Measurements from ENCODE around the gene ASB15. TPM values are rescaled to one million over a fixed set of nuclear protein-coding genes. Genes with fewer than 3 reads are reported as not detected.

The ASB15 gene
- total and polyA plus RNA-seq, 2 of the 8 experiments (the other 6 are each of a cell fraction or from before 2014, with no cell fraction given) = not detected

DNA sequence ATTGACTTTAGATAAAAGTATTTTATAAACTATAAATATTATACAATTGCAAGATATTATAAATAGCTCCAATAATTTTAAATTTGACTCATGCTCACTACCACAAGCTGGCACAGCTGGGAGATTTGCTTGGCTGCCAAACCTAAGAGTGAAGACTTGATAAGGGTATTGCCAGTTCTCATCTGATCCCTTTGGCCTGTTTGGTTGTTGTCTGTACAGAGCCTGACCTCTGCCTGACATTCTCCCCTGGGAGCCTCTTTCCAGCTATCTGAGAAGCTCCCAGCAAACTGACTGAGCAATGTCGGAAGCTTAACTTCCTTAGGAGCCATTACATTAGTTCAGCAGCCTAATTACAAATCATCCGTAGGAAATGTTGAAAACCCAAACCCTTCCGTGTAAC lies 43.9 kb downstream of the ASB15 start (continued):
- TF ChIP-seq, protein P1, sequence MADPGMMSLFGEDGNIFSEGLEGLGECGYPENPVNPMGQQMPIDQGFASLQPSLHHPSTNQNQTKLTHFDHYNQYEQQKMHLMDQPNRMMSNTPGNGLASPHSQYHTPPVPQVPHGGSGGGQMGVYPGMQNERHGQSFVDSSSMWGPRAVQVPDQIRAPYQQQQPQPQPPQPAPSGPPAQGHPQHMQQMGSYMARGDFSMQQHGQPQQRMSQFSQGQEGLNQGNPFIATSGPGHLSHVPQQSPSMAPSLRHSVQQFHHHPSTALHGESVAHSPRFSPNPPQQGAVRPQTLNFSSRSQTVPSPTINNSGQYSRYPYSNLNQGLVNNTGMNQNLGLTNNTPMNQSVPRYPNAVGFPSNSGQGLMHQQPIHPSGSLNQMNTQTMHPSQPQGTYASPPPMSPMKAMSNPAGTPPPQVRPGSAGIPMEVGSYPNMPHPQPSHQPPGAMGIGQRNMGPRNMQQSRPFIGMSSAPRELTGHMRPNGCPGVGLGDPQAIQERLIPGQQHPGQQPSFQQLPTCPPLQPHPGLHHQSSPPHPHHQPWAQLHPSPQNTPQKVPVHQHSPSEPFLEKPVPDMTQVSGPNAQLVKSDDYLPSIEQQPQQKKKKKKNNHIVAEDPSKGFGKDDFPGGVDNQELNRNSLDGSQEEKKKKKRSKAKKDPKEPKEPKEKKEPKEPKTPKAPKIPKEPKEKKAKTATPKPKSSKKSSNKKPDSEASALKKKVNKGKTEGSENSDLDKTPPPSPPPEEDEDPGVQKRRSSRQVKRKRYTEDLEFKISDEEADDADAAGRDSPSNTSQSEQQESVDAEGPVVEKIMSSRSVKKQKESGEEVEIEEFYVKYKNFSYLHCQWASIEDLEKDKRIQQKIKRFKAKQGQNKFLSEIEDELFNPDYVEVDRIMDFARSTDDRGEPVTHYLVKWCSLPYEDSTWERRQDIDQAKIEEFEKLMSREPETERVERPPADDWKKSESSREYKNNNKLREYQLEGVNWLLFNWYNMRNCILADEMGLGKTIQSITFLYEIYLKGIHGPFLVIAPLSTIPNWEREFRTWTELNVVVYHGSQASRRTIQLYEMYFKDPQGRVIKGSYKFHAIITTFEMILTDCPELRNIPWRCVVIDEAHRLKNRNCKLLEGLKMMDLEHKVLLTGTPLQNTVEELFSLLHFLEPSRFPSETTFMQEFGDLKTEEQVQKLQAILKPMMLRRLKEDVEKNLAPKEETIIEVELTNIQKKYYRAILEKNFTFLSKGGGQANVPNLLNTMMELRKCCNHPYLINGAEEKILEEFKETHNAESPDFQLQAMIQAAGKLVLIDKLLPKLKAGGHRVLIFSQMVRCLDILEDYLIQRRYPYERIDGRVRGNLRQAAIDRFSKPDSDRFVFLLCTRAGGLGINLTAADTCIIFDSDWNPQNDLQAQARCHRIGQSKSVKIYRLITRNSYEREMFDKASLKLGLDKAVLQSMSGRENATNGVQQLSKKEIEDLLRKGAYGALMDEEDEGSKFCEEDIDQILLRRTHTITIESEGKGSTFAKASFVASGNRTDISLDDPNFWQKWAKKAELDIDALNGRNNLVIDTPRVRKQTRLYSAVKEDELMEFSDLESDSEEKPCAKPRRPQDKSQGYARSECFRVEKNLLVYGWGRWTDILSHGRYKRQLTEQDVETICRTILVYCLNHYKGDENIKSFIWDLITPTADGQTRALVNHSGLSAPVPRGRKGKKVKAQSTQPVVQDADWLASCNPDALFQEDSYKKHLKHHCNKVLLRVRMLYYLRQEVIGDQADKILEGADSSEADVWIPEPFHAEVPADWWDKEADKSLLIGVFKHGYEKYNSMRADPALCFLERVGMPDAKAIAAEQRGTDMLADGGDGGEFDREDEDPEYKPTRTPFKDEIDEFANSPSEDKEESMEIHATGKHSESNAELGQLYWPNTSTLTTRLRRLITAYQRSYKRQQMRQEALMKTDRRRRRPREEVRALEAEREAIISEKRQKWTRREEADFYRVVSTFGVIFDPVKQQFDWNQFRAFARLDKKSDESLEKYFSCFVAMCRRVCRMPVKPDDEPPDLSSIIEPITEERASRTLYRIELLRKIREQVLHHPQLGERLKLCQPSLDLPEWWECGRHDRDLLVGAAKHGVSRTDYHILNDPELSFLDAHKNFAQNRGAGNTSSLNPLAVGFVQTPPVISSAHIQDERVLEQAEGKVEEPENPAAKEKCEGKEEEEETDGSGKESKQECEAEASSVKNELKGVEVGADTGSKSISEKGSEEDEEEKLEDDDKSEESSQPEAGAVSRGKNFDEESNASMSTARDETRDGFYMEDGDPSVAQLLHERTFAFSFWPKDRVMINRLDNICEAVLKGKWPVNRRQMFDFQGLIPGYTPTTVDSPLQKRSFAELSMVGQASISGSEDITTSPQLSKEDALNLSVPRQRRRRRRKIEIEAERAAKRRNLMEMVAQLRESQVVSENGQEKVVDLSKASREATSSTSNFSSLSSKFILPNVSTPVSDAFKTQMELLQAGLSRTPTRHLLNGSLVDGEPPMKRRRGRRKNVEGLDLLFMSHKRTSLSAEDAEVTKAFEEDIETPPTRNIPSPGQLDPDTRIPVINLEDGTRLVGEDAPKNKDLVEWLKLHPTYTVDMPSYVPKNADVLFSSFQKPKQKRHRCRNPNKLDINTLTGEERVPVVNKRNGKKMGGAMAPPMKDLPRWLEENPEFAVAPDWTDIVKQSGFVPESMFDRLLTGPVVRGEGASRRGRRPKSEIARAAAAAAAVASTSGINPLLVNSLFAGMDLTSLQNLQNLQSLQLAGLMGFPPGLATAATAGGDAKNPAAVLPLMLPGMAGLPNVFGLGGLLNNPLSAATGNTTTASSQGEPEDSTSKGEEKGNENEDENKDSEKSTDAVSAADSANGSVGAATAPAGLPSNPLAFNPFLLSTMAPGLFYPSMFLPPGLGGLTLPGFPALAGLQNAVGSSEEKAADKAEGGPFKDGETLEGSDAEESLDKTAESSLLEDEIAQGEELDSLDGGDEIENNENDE (IDR thresholded peaks at IDR 0.05; ENCODE audit: insufficient replicate concordance, low read length) = no peak
- no peak for TF ChIP-seq POLR2AphosphoS5 (IDR thresholded peaks at IDR 0.05; ENCODE audit: low read depth, low read length)
